Mesothelial cell of epicardium (in vitro differentiated cells): ENCODE results near the gene SPON1. TPM values are rescaled to one million over a fixed set of nuclear protein-coding genes. Genes with fewer than 3 reads are reported as not detected.
A peak's percentile ranks its signal among the peaks of the same experiment; 100 is the strongest.

Source experiments
- DNase-seq, 2 experiments: peaks; one replicate each; pipeline ENCODE4 v3.0.0; 2021; ENCODE audit warnings: low spot score in 2 of 2; ENCODE audit not compliant: unreplicated experiment in 2 of 2
- H3K27ac Mint-ChIP-seq: 2 replicates; pipeline ENCODE4 v1.8.0; 2021; ENCODE audit warnings: mixed read lengths
- H3K27me3 Mint-ChIP-seq: 2 replicates; pipeline ENCODE4 v1.8.0; 2021; ENCODE audit warnings: low read depth, mixed read lengths
- H3K36me3 Mint-ChIP-seq: 2 replicates; pipeline ENCODE4 v1.8.0; 2021; ENCODE audit warnings: mixed read lengths
- H3K4me1 Mint-ChIP-seq: 2 replicates; pipeline ENCODE4 v1.8.0; 2021; ENCODE audit warnings: mixed read lengths
- H3K4me3 Mint-ChIP-seq: 2 replicates; pipeline ENCODE4 v1.8.0; 2021; ENCODE audit warnings: mild to moderate bottlenecking, moderate library complexity, mixed read lengths
- H3K9me3 Mint-ChIP-seq: 2 replicates; pipeline ENCODE4 v1.8.0; 2021; ENCODE audit warnings: mixed read lengths
- total RNA-seq: library from RNA; stranded (reverse); gene quantifications from 3 replicates; pipeline ENCODE4 v1.2.1, GENCODE V29; 2021
- TF ChIP-seq, protein P1 (sequence below): fragments of 200-600 bp; sonication (generic); IDR thresholded peaks from one replicate; pipeline ENCODE4 v1.5.0; 2021; ENCODE audit warnings: antibody characterized with exemption; ENCODE audit not compliant: unreplicated experiment

The SPON1 gene
- total RNA-seq, 1 donor from 2014 or later = 30.9 TPM

DNA sequence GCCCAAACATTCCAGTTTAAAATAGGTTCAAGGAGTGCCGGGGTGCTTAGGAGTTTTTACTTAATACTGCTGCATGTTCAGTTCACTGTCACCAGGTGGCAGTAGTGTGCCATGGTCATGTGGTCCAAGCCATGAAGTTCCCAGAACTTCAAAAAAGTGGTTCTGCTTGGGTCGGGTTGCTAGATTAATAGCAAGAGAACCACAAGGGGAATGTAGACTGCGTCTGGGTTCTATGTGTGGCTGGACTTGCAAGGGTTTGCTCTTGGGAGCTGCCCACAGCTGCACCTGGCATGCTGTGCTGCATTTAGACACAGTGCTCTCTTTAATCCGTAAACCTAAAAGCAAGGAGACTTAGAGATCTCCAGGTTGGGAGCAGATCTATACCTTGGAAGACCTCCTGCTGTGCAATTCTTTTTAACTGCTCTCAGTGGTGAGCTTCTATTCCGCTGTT, 6.5 kb upstream of the SPON1 start:
- Mint-ChIP-seq H3K4me1 (peaks cover 8% of the 10 kb centered on the region), H3K9me3 (no peaks in the 10 kb centered on the region), H3K4me3 (no peak overlapping the region), H3K27me3 (peaks cover 38% of the 10 kb centered on the region), H3K36me3 (no peaks in the 10 kb centered on the region), H3K27ac (no peak overlapping the region)
- TF ChIP-seq, protein P1, sequence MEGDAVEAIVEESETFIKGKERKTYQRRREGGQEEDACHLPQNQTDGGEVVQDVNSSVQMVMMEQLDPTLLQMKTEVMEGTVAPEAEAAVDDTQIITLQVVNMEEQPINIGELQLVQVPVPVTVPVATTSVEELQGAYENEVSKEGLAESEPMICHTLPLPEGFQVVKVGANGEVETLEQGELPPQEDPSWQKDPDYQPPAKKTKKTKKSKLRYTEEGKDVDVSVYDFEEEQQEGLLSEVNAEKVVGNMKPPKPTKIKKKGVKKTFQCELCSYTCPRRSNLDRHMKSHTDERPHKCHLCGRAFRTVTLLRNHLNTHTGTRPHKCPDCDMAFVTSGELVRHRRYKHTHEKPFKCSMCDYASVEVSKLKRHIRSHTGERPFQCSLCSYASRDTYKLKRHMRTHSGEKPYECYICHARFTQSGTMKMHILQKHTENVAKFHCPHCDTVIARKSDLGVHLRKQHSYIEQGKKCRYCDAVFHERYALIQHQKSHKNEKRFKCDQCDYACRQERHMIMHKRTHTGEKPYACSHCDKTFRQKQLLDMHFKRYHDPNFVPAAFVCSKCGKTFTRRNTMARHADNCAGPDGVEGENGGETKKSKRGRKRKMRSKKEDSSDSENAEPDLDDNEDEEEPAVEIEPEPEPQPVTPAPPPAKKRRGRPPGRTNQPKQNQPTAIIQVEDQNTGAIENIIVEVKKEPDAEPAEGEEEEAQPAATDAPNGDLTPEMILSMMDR = peak; percentile 92
- peak in 1 of 2 experiments; percentile 48 for DNase-seq

DNA sequence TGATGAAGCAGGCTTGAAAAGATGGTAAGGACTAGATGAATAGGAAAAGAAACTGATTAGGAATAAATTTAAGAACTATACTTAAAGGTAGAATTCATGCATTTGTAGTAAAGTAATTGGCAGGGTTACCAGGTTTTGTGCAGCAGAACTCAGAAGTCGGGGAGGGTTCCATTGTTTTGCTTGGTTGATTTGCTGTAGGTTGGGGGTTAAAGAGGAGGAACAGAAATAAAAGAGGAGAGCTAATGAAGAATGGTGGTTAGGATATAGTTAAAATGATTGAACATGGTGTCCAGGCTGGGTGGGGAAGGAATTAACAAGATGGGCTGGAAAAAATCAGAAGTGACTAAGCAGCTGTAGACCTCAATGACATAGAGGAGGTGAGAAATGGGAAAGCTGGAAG, 5.5 kb upstream of the SPON1 start:
- TF ChIP-seq, protein P1 = no peak
- Mint-ChIP-seq H3K27me3 (peaks cover 45% of the 10 kb centered on the region), H3K27ac (no peak overlapping the region), H3K4me3 (no peak overlapping the region), H3K4me1 (peaks cover 8% of the 10 kb centered on the region), H3K9me3 (no peaks in the 10 kb centered on the region), H3K36me3 (no peaks in the 10 kb centered on the region)
- no peak for DNase-seq

DNA sequence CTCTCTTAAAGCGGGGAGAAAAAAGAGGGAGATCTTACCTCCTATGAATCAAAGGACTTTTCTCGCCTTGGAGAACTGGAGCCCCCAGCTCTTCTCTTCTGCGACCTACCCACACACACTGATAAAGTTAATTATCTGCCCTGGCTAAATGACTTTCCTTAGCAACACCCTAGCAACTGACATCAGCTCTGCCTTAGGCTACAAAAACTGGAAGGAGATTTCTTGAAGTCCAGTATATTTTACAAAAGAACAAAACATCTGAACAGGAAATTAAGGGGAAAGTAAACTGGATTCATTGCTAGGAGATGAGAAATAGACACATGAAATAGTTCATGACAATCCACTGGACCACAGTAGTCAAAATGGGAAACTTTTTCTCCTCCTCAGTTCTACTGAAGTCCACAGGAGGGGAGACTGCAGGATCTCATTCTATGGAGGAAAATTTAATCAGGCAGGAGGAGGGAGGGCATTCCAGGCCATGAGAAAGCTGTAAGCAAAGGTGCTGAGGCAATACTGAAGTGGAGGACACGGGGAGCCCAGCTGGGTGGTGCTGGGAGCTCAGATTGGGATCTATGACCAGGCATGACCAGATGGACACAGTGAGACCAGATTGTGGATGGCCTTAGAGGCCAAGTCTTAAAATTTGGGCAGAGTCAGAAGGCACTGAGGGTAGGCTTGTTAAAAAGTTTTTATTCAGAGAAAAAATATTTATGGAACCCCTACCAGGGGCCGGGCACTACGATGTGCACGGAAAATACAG, 3.7 kb upstream of the SPON1 start:
- Mint-ChIP-seq H3K27ac (no peak overlapping the region), H3K27me3 (peaks cover 50% of the 10 kb centered on the region), H3K36me3 (no peaks in the 10 kb centered on the region), H3K4me1 (peaks cover 13% of the 10 kb centered on the region), H3K4me3 (no peak overlapping the region), H3K9me3 (no peaks in the 10 kb centered on the region)
- DNase-seq = no peak
- TF ChIP-seq, protein P1 = no peak

DNA sequence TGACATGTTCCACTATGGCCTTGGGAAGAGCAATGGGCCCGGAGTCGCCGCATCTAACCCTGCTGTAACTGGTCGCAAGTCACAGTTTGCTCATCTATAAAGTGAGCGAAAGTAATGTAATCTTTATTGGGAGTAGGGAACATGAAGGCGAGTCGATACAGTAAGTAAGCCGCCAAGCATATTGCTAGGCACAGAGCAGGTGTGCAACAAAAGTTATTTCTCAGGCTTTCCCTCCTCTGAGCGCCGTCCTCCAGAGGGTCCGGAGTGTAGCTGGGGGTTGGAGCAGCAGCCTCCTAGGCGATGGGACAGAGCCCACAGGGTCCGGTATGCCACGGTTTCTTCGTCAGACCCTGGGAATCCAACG, 343 bp upstream of the SPON1 start:
- no peak for DNase-seq
- TF ChIP-seq, protein P1 = no peak

DNA sequence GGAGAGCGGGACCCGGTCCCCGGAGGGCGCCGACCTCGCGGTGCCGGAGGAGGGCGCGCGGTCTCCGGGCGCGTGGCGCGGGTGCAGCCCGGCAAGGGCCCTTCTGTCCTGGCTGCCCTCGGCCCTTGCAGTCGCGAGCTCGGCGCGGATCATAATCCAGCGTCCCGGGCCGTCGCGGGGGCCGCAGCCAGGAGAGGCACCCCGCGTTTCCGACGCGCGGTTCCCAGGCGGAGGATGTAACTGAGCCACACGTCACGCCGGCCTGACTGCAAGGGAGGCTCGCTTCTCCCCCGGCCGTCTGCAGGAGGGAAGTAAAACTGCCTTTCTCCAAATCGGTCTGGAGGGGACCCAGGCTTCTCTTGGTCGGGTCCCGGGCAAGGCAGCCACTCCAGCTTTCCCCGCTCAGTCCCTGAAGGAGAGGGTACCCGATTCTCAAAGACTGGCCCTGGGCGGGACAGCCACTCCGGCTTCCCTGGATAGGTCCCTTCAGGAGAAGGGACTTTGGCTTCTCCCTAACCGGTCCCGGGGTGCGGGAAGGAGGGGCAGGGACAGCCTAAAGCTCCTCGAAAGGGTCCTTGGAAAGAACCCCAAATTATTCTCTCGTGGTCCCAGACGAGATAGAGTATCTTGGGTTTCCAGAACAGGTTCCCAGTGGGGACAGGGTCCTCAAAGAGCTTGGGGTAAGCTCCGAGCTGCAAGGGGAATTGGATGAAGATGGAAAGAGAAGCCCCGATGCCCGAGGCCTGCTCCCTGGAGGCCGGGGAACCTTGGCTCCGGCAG, 836 bp downstream of the SPON1 start:
- Mint-ChIP-seq H3K4me3 (peak overlapping the region; percentile 66), H3K27ac (no peak overlapping the region), H3K36me3 (no peaks in the 10 kb centered on the region), H3K4me1 (peaks cover 22% of the 10 kb centered on the region), H3K27me3 (peaks cover 94% of the 10 kb centered on the region), H3K9me3 (no peaks in the 10 kb centered on the region)
- DNase-seq = peak in 1 of 2 experiments; percentile 49
- TF ChIP-seq, protein P1 = no peak

More for the DNA sequence above, 343 bp upstream of the SPON1 start:
- Mint-ChIP-seq H3K27ac (no peak overlapping the region), H3K4me1 (peaks cover 23% of the 10 kb centered on the region), H3K36me3 (no peaks in the 10 kb centered on the region), H3K27me3 (peaks cover 84% of the 10 kb centered on the region), H3K9me3 (no peaks in the 10 kb centered on the region), H3K4me3 (peak overlapping the region; percentile 51)
